Neural cell (in vitro differentiated cells): ENCODE measurements around the gene CSF2. TPM values are rescaled to one million over a fixed set of nuclear protein-coding genes. Genes with fewer than 3 reads are reported as not detected.

Experiments
- H2AFZ ChIP-seq: fragments of 200-600, 300-800 bp; sonication (generic), shearing (Covaris generic); 2 replicates; pipeline ENCODE4 v1.6.0; 2014; ENCODE audit warnings: low read depth, mild to moderate bottlenecking, antibody characterized with exemption, low read length, moderate library complexity
- H3F3A ChIP-seq: fragments of 200-600 bp; shearing (Covaris generic); 2 replicates; pipeline ENCODE4 v1.6.1; 2016; ENCODE audit warnings: mild to moderate bottlenecking, moderate library complexity, mixed read lengths, antibody characterized with exemption, low read length; ENCODE audit not compliant: insufficient read depth, poor library complexity, severe bottlenecking
- H3K27ac ChIP-seq: fragments of 200-600, 300-800 bp; sonication (generic), shearing (Covaris generic); 2 replicates; pipeline ENCODE4 v1.5.1; 2014; ENCODE audit warnings: mild to moderate bottlenecking, low read length, moderate library complexity
- H3K27me3 ChIP-seq: fragments of 300-800, 200-600 bp; sonication (generic), shearing (Covaris generic); 2 replicates; pipeline ENCODE4 v1.6.0; 2014; ENCODE audit warnings: mild to moderate bottlenecking, low read depth, low read length, moderate library complexity; ENCODE audit not compliant: insufficient read depth
- H3K36me3 ChIP-seq: fragments of 300-800, 200-600 bp; sonication (generic), shearing (Covaris generic); 2 replicates; pipeline ENCODE4 v1.5.1; 2014; ENCODE audit warnings: mild to moderate bottlenecking, antibody characterized with exemption, low read length, moderate library complexity; ENCODE audit not compliant: insufficient read depth
- H3K4me2 ChIP-seq: fragments of 300-800, 200-600 bp; sonication (generic), shearing (Covaris generic); 2 replicates; pipeline ENCODE4 v1.6.0; 2014; ENCODE audit warnings: mild to moderate bottlenecking, low read length
- H3K4me3 ChIP-seq: fragments of 300-800, 200-600 bp; sonication (generic), shearing (Covaris generic); 2 replicates; pipeline ENCODE4 v1.5.1; 2014; ENCODE audit warnings: mild to moderate bottlenecking, low read length, moderate library complexity
- H3K79me2 ChIP-seq: fragments of 200-600 bp; shearing (Covaris generic); replicated peaks from 2 replicates; pipeline ENCODE4 v1.6.0; 2014; ENCODE audit warnings: mild to moderate bottlenecking, low read length, moderate library complexity; ENCODE audit not compliant: insufficient read depth
- H3K9ac ChIP-seq: fragments of 300-800, 200-600 bp; sonication (generic), shearing (Covaris generic); 2 replicates; pipeline ENCODE4 v1.6.1; 2016; ENCODE audit warnings: mild to moderate bottlenecking, low read length, mixed read lengths
- H3K9me2 ChIP-seq: fragments of 200-600 bp; shearing (Covaris generic); 2 replicates; pipeline ENCODE4 v1.6.1; 2016; ENCODE audit warnings: mild to moderate bottlenecking, low read length, mixed read lengths; ENCODE audit not compliant: insufficient read depth
- H3K9me3 ChIP-seq: fragments of 200-600, 300-800 bp; sonication (generic), shearing (Covaris generic); 2 replicates; pipeline ENCODE4 v1.6.1; 2016; ENCODE audit warnings: mild to moderate bottlenecking, mixed run types, low read length, moderate library complexity, mixed read lengths
- H4K20me1 ChIP-seq: fragments of 200-600 bp; shearing (Covaris generic); 2 replicates; pipeline ENCODE4 v1.6.1; 2016; ENCODE audit warnings: mild to moderate bottlenecking, mixed run types; ENCODE audit not compliant: insufficient read depth
- CTCF ChIP-seq: fragments of 450-650 bp; IDR thresholded peaks from 2 replicates; pipeline ENCODE4 v1.5.1; 2014; ENCODE audit warnings: antibody characterized with exemption, mild to moderate bottlenecking, moderate library complexity; ENCODE audit not compliant: poor library complexity, severe bottlenecking
- EP300 ChIP-seq: fragments of 450-650 bp; conservative IDR thresholded peaks from 2 replicates; pipeline ENCODE4 v1.6.1; 2014; ENCODE audit warnings: antibody characterized with exemption, mild to moderate bottlenecking, moderate library complexity; ENCODE audit not compliant: poor library complexity, severe bottlenecking
- EZH2 ChIP-seq: fragments of 200-600, 300-800 bp; shearing (Covaris generic), sonication (generic); IDR thresholded peaks from 2 replicates; pipeline ENCODE4 v1.6.1; 2014; ENCODE audit warnings: antibody characterized with exemption, low read length, borderline replicate concordance, mild to moderate bottlenecking; ENCODE audit not compliant: insufficient read depth, poor library complexity, severe bottlenecking
- MXI1 ChIP-seq: fragments of 450-650 bp; conservative IDR thresholded peaks from 2 replicates; pipeline ENCODE4 v1.6.1; 2014; ENCODE audit warnings: antibody characterized with exemption, mild to moderate bottlenecking; ENCODE audit not compliant: poor library complexity, severe bottlenecking
- POLR2AphosphoS5 ChIP-seq: IDR thresholded peaks from 2 replicates; pipeline ENCODE4 v1.6.1; 2012
- RAD21 ChIP-seq: fragments of 450-650 bp; conservative IDR thresholded peaks from 2 replicates; pipeline ENCODE4 v1.6.1; 2014; ENCODE audit warnings: antibody characterized with exemption, mild to moderate bottlenecking, moderate library complexity
- REST ChIP-seq: IDR thresholded peaks from 2 replicates; pipeline ENCODE4 v1.6.1; 2012; ENCODE audit warnings: borderline replicate concordance
- SMC3 ChIP-seq: fragments of 450-650 bp; conservative IDR thresholded peaks from 2 replicates; pipeline ENCODE4 v1.6.1; 2014; ENCODE audit warnings: antibody characterized with exemption, mild to moderate bottlenecking, moderate library complexity; ENCODE audit not compliant: poor library complexity
- TAF1 ChIP-seq: IDR thresholded peaks from 2 replicates; pipeline ENCODE4 v1.6.1; 2012; ENCODE audit warnings: low read depth
- polyA plus RNA-seq: library from polyadenylated mRNA; depleted of rRNA; stranded (reverse); fragments of >200 nt; gene quantifications from 2 replicates; pipeline ENCODE4 v1.2.3, GENCODE V29; 2014

The CSF2 gene
- polyA plus RNA-seq, 1 donor from 2014 or later: not detected

GRCh38 chr5:132037353-132037752, 36.2 kb upstream of the CSF2 start:
- Histone ChIP-seq H3K4me3 (no peak overlapping the region), H3K9ac (no peak overlapping the region), H4K20me1 (no peaks in the 10 kb centered on the region), H3K9me2 (no peaks in the 10 kb centered on the region), H3F3A (no peaks in the 10 kb centered on the region), H3K79me2 (no peaks in the 10 kb centered on the region), H3K9me3 (no peaks in the 10 kb centered on the region), H3K27me3 (no peaks in the 10 kb centered on the region), H3K27ac (no peak overlapping the region), H3K36me3 (no peaks in the 10 kb centered on the region), H3K4me2 (no peak overlapping the region), H2AFZ (no peak overlapping the region)
- TF ChIP-seq POLR2AphosphoS5: no peak
- no peak for TF ChIP-seq CTCF
- TF ChIP-seq RAD21: no peak
- TF ChIP-seq EP300: no peak
- no peak for TF ChIP-seq EZH2
- TF ChIP-seq TAF1: no peak
- no peak for TF ChIP-seq SMC3
- no peak for TF ChIP-seq REST
- TF ChIP-seq MXI1: no peak

- Histone ChIP-seq H3K36me3 (no peaks in the 10 kb centered on the region), H4K20me1 (no peaks in the 10 kb centered on the region), H3K9me3 (no peaks in the 10 kb centered on the region), H3K9ac (no peak overlapping the region), H3K4me2 (no peak overlapping the region), H3K27ac (no peak overlapping the region), H3K9me2 (no peaks in the 10 kb centered on the region), H2AFZ (no peak overlapping the region), H3K27me3 (no peaks in the 10 kb centered on the region), H3K79me2 (no peaks in the 10 kb centered on the region), H3F3A (no peaks in the 10 kb centered on the region), H3K4me3 (no peak overlapping the region)
- TF ChIP-seq RAD21 (no peak), TAF1 (no peak), REST (no peak), EP300 (no peak), EZH2 (no peak), SMC3 (no peak), MXI1 (no peak), CTCF (no peak), POLR2AphosphoS5 (no peak)
Measured at GRCh38 chr5:132044207-132044606, 29.4 kb upstream of the CSF2 start.
